Type B pancreatic cell (in vitro differentiated cells): Measurements from ENCODE around the gene ZSWIM6. TPM values are rescaled to one million over a fixed set of nuclear protein-coding genes. Genes with fewer than 3 reads are reported as not detected.
A peak's percentile ranks its signal among the peaks of the same experiment; 100 is the strongest.

Source experiments
- DNase-seq: peaks from one replicate; pipeline ENCODE4 v3.0.0; 2021; ENCODE audit warnings: mixed read lengths; ENCODE audit not compliant: unreplicated experiment; ENCODE audit errors: extremely low spot score
- H3K27ac Mint-ChIP-seq: 2 replicates; pipeline ENCODE4 v1.8.0; 2021; ENCODE audit warnings: mild to moderate bottlenecking, mixed read lengths
- H3K27me3 Mint-ChIP-seq: 2 replicates; pipeline ENCODE4 v1.8.0; 2021; ENCODE audit warnings: mixed read lengths
- H3K36me3 Mint-ChIP-seq: 2 replicates; pipeline ENCODE4 v1.8.0; 2021; ENCODE audit warnings: mixed read lengths
- H3K4me1 Mint-ChIP-seq: one replicate; pipeline ENCODE4 v1.8.0; 2021; ENCODE audit warnings: mixed read lengths; ENCODE audit not compliant: unreplicated experiment
- H3K4me3 Mint-ChIP-seq: 2 replicates; pipeline ENCODE4 v1.8.0; 2021; ENCODE audit warnings: mild to moderate bottlenecking, mixed read lengths
- H3K9me3 Mint-ChIP-seq: 2 replicates; pipeline ENCODE4 v1.8.0; 2021; ENCODE audit warnings: mixed read lengths
- total RNA-seq: library from RNA; stranded (reverse); gene quantifications from 2 replicates; pipeline ENCODE4 v1.2.1, GENCODE V29; 2021; ENCODE audit warnings: low replicate concordance
- TF ChIP-seq, protein P1 (sequence below): fragments of 200-600 bp; sonication (generic); conservative IDR thresholded peaks from 2 replicates; pipeline ENCODE4 v1.5.0; 2021; ENCODE audit warnings: antibody characterized with exemption, mild to moderate bottlenecking

The ZSWIM6 gene
- total RNA-seq, 1 donor from 2014 or later: 24.6 TPM

DNA sequence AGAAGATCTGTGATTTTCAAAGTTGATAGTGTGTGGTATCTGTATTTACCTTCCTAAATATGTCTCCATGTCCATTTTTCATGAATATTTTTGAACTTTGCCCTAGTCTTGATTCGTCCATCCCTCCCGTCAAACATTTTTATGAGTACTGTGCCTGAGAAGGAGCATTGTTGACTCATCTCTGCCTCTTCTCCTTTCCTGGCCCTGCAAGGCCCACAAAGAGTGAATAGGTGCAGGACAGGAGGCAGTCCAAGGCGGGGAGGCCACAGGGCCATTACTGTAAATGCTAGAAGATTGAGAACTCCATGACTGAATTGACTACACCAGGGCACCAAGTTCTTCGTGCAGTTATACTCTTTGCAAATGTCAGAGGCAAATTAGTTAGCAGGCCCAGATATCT, 200.9 kb downstream of the ZSWIM6 start:
- Mint-ChIP-seq H3K4me1 (no peaks in the 10 kb centered on the region), H3K4me3 (no peak overlapping the region), H3K36me3 (peaks cover 32% of the 10 kb centered on the region), H3K27ac (peak overlapping the region; percentile 76), H3K27me3 (no peaks in the 10 kb centered on the region), H3K9me3 (no peaks in the 10 kb centered on the region)
- no peak for DNase-seq
- TF ChIP-seq, protein P1, sequence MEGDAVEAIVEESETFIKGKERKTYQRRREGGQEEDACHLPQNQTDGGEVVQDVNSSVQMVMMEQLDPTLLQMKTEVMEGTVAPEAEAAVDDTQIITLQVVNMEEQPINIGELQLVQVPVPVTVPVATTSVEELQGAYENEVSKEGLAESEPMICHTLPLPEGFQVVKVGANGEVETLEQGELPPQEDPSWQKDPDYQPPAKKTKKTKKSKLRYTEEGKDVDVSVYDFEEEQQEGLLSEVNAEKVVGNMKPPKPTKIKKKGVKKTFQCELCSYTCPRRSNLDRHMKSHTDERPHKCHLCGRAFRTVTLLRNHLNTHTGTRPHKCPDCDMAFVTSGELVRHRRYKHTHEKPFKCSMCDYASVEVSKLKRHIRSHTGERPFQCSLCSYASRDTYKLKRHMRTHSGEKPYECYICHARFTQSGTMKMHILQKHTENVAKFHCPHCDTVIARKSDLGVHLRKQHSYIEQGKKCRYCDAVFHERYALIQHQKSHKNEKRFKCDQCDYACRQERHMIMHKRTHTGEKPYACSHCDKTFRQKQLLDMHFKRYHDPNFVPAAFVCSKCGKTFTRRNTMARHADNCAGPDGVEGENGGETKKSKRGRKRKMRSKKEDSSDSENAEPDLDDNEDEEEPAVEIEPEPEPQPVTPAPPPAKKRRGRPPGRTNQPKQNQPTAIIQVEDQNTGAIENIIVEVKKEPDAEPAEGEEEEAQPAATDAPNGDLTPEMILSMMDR: no peak

DNA sequence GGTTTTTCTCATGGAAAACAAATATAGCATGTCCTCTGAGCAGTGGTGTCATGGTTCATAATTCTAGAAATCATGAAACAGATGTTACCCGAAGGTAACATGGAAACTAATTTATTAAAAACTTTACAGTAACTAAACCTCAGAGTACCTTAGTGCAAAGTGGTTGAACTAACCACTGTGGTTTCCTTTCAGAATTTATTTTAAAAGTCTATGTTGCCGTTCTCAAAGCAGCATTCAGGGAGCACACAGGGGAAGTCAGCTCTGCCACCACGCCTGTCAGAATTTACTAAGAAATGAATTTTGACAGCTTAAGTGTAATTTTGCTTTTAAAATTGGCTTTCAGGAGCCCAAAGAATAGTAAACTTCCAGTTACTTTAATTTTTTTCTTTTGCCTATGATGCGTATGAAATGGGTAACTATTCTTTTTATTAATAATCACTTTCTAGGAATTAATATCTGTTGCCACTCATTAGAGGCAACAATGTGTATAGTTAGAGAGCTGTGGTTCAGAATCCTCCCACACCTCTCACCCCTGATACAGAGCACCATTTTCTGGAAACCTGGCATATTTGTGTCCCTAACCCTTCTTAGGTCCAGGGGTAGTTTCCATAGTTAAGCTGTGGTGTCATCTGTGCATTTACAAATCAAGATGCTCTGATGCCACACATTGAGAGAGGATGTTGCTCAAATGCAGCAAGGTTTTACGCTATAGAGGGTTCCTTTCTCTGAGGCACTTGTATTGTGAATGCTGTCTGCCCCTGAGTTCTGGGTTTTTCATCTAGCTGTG, 202.6 kb downstream of the ZSWIM6 start:
- H3K4me3 Mint-ChIP-seq: no peak overlapping the region
- no peak overlapping the region for H3K27ac Mint-ChIP-seq
- peaks cover 4% of the 10 kb centered on the region for H3K9me3 Mint-ChIP-seq
- peaks cover 44% of the 10 kb centered on the region for H3K36me3 Mint-ChIP-seq
- H3K27me3 Mint-ChIP-seq: no peaks in the 10 kb centered on the region
- H3K4me1 Mint-ChIP-seq: no peaks in the 10 kb centered on the region
- DNase-seq: no peak
- TF ChIP-seq, protein P1: no peak

DNA sequence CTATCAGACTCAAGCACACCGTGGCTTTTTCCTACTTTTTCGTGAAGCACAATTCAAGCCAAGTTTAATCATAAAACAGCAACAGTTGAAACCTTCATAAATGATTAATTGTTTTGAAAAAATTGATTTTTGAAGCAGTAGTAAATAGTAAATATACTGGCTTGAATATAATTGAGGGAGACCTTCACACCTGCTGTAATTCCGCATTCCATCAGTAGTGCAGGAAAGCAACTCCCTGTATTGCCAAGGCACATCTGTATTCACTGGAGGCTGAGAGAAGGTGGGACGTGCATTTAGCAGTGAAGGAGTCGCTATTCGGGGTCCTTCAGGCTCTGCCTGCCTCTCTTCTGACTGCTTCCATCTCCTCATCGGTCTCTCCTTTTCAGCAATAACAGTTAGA, 203.8 kb downstream of the ZSWIM6 start:
- Mint-ChIP-seq H3K4me1 (no peaks in the 10 kb centered on the region), H3K4me3 (no peak overlapping the region), H3K9me3 (peaks cover 4% of the 10 kb centered on the region), H3K27me3 (no peaks in the 10 kb centered on the region), H3K27ac (no peak overlapping the region), H3K36me3 (peaks cover 51% of the 10 kb centered on the region)
- no peak for DNase-seq
- TF ChIP-seq, protein P1: no peak

DNA sequence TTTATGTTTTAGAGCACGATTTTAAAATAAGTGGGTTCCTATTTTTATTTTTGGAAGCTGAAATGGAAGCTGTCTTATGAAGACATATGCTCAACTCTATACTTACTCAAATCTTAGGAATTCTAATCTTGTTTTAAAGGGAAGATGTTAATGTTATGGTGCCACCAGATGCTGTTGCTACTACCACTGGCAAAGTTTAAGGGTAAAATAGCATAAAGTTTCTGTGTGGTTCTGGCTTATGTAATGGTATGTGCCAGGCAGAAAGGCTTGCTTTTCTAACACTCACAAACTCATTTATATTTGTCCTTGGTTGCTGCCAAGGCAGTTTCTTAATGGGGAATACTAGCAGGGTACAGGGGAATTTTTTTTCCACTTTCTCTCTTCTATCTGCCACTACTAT, 204.9 kb downstream of the ZSWIM6 start:
- H3K36me3 Mint-ChIP-seq: peaks cover 56% of the 10 kb centered on the region
- no peaks in the 10 kb centered on the region for H3K4me1 Mint-ChIP-seq
- no peak overlapping the region for H3K4me3 Mint-ChIP-seq
- TF ChIP-seq, protein P1: no peak
- H3K27me3 Mint-ChIP-seq: no peaks in the 10 kb centered on the region
- no peak overlapping the region for H3K27ac Mint-ChIP-seq
- DNase-seq: no peak
- H3K9me3 Mint-ChIP-seq: peaks cover 4% of the 10 kb centered on the region

DNA sequence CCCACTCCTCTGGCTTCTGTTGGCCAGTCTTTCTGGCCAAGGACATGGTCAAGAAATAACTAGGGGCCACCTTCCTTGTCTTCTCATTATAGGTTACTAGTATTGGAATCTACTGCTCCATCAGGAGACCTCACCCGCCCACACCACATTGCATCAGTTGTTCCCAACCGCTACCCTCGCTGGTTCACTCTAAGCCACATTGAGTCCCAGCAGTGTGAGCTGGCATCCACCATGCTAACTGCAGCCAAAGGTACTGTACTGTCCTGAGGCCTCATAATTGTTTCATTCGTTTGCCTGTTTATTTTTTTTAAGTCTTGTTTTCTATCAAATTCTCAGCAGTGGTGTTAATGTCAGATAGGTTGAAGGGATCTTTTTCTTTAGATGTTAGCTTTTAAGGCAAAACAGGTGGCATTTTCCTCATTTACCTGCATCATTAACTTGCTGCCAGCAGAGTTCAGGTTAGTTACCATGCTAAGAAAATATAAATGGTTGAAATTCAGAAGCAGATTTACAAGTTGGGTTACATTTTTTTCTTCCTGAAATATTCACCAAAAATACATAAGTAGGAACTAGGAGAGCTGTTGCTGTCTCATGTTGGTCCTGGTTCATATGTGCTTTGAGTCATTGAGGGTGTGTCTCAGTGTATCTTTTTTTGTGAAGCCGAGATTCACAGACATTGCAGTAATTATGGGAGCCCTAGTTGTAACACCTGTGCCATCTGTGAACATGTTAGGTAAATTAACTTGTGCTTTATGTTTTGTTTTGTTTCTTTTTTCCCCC, 206.9 kb downstream of the ZSWIM6 start:
- peak overlapping the region; percentile 79 for H3K27ac Mint-ChIP-seq
- peak overlapping the region; percentile 38 for H3K4me3 Mint-ChIP-seq
- H3K36me3 Mint-ChIP-seq: peaks cover 62% of the 10 kb centered on the region
- TF ChIP-seq, protein P1: no peak
- no peaks in the 10 kb centered on the region for H3K27me3 Mint-ChIP-seq
- DNase-seq: no peak
- no peaks in the 10 kb centered on the region for H3K4me1 Mint-ChIP-seq
- peaks cover 4% of the 10 kb centered on the region for H3K9me3 Mint-ChIP-seq
